NB4 (cell line): Measurements from ENCODE around the gene CSTPP1.
A peak's percentile ranks its signal among the peaks of the same experiment; 100 is the strongest.

ENCODE experiments used
- DNase-seq: peaks from one replicate; pipeline ENCODE4 v3.0.0; 2010; ENCODE audit warnings: low read depth
- H3K4me3 ChIP-seq: one replicate; pipeline ENCODE4 v1.5.1; 2011; ENCODE audit warnings: mild to moderate bottlenecking, low read depth, low read length, moderate library complexity
- MAX ChIP-seq: IDR thresholded peaks from 2 replicates; pipeline ENCODE4 v1.6.1; 2011; ENCODE audit warnings: low read depth, low read length
- MYC ChIP-seq: IDR thresholded peaks from 2 replicates; pipeline ENCODE4 v1.6.1; 2011; ENCODE audit warnings: low read depth, low read length
- POLR2A ChIP-seq: IDR thresholded peaks from 2 replicates; pipeline ENCODE4 v1.6.1; 2011; ENCODE audit warnings: mild to moderate bottlenecking; ENCODE audit not compliant: insufficient read length; ENCODE audit errors: extremely low read depth
- TF ChIP-seq, protein P1 (sequence below): IDR thresholded peaks from one replicate; pipeline ENCODE4 v1.5.1; 2012; ENCODE audit warnings: low read depth, low read length

The CSTPP1 gene

DNA sequence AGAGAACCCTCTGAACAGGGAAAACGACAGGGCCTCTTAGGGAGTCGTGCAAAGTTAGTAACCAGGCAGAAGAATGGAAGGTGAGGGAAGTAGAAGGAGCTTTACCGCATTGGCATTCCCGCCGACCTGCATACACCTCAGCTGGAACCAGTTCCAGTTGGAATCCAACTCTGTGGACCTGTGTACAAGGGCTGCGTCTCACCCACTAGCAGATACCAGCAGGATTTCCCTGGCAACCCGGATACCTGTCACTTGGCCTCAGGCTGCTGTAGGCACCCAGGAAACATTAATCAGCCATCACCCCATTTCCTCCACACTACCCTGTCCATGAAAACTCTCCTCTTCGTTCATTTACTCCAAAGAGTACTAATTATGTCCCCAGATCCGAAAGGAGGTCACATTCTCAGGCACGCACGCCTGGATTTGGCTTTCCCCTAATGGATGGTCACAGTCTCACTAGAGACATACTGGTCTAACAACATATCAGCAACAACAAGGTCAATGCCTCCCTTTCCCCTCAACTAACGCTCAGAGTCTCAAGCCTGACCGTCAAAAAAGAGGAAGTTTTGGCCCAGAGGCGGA, 239.3 kb downstream of the CSTPP1 start:
- H3K4me3 ChIP-seq = peak overlapping the region; percentile 77
- peak; percentile 82 for DNase-seq
- TF ChIP-seq MAX = no peak
- TF ChIP-seq MYC = no peak
- TF ChIP-seq, protein P1, sequence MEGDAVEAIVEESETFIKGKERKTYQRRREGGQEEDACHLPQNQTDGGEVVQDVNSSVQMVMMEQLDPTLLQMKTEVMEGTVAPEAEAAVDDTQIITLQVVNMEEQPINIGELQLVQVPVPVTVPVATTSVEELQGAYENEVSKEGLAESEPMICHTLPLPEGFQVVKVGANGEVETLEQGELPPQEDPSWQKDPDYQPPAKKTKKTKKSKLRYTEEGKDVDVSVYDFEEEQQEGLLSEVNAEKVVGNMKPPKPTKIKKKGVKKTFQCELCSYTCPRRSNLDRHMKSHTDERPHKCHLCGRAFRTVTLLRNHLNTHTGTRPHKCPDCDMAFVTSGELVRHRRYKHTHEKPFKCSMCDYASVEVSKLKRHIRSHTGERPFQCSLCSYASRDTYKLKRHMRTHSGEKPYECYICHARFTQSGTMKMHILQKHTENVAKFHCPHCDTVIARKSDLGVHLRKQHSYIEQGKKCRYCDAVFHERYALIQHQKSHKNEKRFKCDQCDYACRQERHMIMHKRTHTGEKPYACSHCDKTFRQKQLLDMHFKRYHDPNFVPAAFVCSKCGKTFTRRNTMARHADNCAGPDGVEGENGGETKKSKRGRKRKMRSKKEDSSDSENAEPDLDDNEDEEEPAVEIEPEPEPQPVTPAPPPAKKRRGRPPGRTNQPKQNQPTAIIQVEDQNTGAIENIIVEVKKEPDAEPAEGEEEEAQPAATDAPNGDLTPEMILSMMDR = no peak
- no peak for TF ChIP-seq POLR2A

- H3K4me3 ChIP-seq = peak within 1 kb of the TSS; percentile 77
- TF ChIP-seq MAX (peak; percentile 91), MYC (peak; percentile 92), POLR2A (peak; percentile 36)
- TF ChIP-seq, protein P1 = no peak
- DNase-seq = peak; percentile 97
These were observed 240.0 kb downstream of the CSTPP1 start, which contains the start of gene ARFGAP2 for GRCh38 chr11:47176328-47177228. ARFGAP2 (minus strand) TSS chr11:47176879; CDS start chr11:47176853, 26 bp downstream.

GRCh38 chr11:47177229-47177845, 240.8 kb downstream of the CSTPP1 start:
- peak overlapping the region; percentile 64 for H3K4me3 ChIP-seq
- DNase-seq = peak; percentile 82
- TF ChIP-seq, protein P1 = peak; percentile 54
- TF ChIP-seq MYC (no peak), POLR2A (no peak), MAX (peak; percentile 57)

DNA sequence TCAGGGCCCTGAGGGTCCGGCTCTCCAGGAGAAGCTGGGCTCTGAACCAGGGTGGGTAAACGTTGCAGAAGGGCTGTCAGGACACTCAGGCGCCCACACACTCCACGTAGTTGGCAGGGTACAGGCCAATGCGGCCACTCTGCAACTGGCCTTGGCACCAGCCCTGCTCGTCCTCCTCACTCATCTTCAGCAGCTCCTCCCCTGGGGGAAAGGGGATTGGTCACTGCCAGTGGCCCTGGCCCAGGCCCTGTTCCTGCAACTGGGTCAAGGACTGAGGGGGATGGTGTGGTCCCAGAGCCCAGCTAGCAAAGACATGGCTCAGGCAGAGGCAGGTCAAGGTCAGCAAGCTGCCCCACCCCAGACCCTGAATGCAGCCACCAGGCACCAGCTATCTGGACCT, 241.3 kb downstream of the CSTPP1 start:
- H3K4me3 ChIP-seq = peak overlapping the region; percentile 64
- TF ChIP-seq MYC (no peak), POLR2A (no peak), MAX (no peak)
- TF ChIP-seq, protein P1 = no peak
- DNase-seq = no peak

DNA sequence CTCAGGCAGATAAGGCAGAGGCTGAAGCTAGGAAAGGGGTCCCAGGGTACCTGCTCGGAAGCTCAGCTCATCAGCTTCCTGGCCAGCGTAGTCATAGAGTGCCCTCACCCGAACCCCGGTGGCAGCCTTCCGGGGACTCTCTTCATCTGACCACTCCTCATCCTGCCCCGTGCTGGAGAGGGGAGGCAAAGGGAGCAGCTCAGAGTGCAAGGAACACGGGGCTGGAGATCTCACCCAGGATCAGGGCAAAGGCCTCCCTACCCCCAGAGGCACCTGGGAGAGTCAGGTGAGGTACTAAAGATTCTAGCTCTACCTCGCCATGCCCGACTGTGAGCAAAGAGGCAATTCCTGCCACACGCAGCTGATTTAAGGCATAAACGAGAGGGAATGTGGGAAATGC, 241.8 kb downstream of the CSTPP1 start:
- TF ChIP-seq, protein P1 = no peak
- no peak for DNase-seq
- no peak overlapping the region for H3K4me3 ChIP-seq
